ENCODE results near the gene GRAP2.

The GRAP2 gene

GRCh38 chr22:39893526-39893925 is 7.4 kb upstream of the GRAP2 start, which contains the start of gene ENTHD1:
Gene ENTHD1, minus strand, starts transcription at chr22:39893760. Its CDS starts 6,012 bp downstream, at chr22:39887748.
- Histone ChIP-seq H3K4me3 (replicated peaks; ENCODE audit: insufficient read depth, low read length) (no peak within 1 kb of the TSS), H3K27me3 (ENCODE audit: insufficient read depth, poor library complexity, severe bottlenecking) (no peaks in the 10 kb centered on the region), H3K27ac (replicated peaks) (no peak within 1 kb of the TSS)
- TF ChIP-seq GABPA (IDR thresholded peaks at IDR 0.05; ENCODE audit: low read depth) (no peak), CTCF (IDR thresholded peaks at IDR 0.05; ENCODE audit: insufficient read depth, low read length) (no peak), SPI1 (IDR thresholded peaks at IDR 0.05; ENCODE audit: borderline replicate concordance, low read depth) (no peak), REST (IDR thresholded peaks at IDR 0.05; ENCODE audit: insufficient replicate concordance, low read depth) (no peak), POLR2AphosphoS5 (IDR thresholded peaks at IDR 0.05; ENCODE audit: low read depth) (no peak)
- no peak for DNase-seq (ENCODE audit: low read depth in 1 of 2, low spot score in 1 of 2)

GRCh38 chr22:39894554-39895092 is 6.3 kb upstream of the GRAP2 start:
- Histone ChIP-seq H3K4me3 (replicated peaks; ENCODE audit: insufficient read depth, low read length) (no peak overlapping the region), H3K27me3 (ENCODE audit: insufficient read depth, poor library complexity, severe bottlenecking) (no peaks in the 10 kb centered on the region), H3K27ac (replicated peaks) (no peak overlapping the region)
- TF ChIP-seq POLR2AphosphoS5 (IDR thresholded peaks at IDR 0.05; ENCODE audit: low read depth) (no peak), SPI1 (IDR thresholded peaks at IDR 0.05; ENCODE audit: borderline replicate concordance, low read depth) (no peak), GABPA (IDR thresholded peaks at IDR 0.05; ENCODE audit: low read depth) (no peak), CTCF (IDR thresholded peaks at IDR 0.05; ENCODE audit: insufficient read depth, low read length) (no peak), REST (IDR thresholded peaks at IDR 0.05; ENCODE audit: insufficient replicate concordance, low read depth) (no peak)
- DNase-seq (ENCODE audit: low read depth in 1 of 2, low spot score in 1 of 2), result no peak

- H3K4me3 ChIP-seq (replicated peaks; ENCODE audit: insufficient read depth, low read length), result no peak overlapping the region
- no peak overlapping the region for H3K27ac ChIP-seq (replicated peaks)
- TF ChIP-seq REST (IDR thresholded peaks at IDR 0.05; ENCODE audit: insufficient replicate concordance, low read depth) (no peak), GABPA (IDR thresholded peaks at IDR 0.05; ENCODE audit: low read depth) (no peak), SPI1 (IDR thresholded peaks at IDR 0.05; ENCODE audit: borderline replicate concordance, low read depth) (no peak), POLR2AphosphoS5 (IDR thresholded peaks at IDR 0.05; ENCODE audit: low read depth) (no peak), CTCF (IDR thresholded peaks at IDR 0.05; ENCODE audit: insufficient read depth, low read length) (no peak)
- DNase-seq (ENCODE audit: low read depth in 1 of 2, low spot score in 1 of 2), result no peak
- H3K27me3 ChIP-seq (ENCODE audit: insufficient read depth, poor library complexity, severe bottlenecking), result no peaks in the 10 kb centered on the region
Observed at GRCh38 chr22:39895682-39896081, 5.2 kb upstream of the GRAP2 start.
